Natural killer cell treated with Interleukin-12 subunit alpha and Interleukin-12 subunit beta and Interleukin-15 and Interleukin-18, amount 100 ng/mL, for 72 hours (primary cell): Measurements from ENCODE around the gene DLG1. TPM values are rescaled to one million over a fixed set of nuclear protein-coding genes. Genes with fewer than 3 reads are reported as not detected.
A peak's percentile ranks its signal among the peaks of the same experiment; 100 is the strongest.
"Not testable (repeated sequence)": the region's sequence is repeated elsewhere in the genome, so short reads cannot be mapped to it uniquely, and the experiment has no call there.

Experiments
- ATAC-seq, 2 donors: fragments of 150-1000 bp; cut with Tn5 transposase in 1 of 2; sonication (Bioruptor Pico), chemical (Tn5 transposase) in 1 of 2; 2 replicates each; pipeline ENCODE4 v1.10.0; 2021
- DNase-seq: peaks from one replicate; pipeline ENCODE4 v3.0.0; 2022; ENCODE audit warnings: low spot score
- H3K27ac Mint-ChIP-seq, 2 donors: 1 replicate in 1 of 2; 2 replicates in 1 of 2; pipeline ENCODE4 v1.8.0; 2022; ENCODE audit warnings: mixed read lengths in 2 of 2, mild to moderate bottlenecking in 1 of 2, moderate library complexity in 1 of 2
- H3K27me3 Mint-ChIP-seq, 2 donors: 1 replicate in 1 of 2; 2 replicates in 1 of 2; pipeline ENCODE4 v1.8.0; 2022; ENCODE audit warnings: mixed read lengths in 2 of 2
- H3K36me3 Mint-ChIP-seq: one replicate; pipeline ENCODE4 v1.8.0; 2022; ENCODE audit warnings: mixed read lengths
- H3K4me1 Mint-ChIP-seq, 2 donors: 1 replicate in 1 of 2; 2 replicates in 1 of 2; pipeline ENCODE4 v1.8.0; 2022; ENCODE audit warnings: low read depth in 2 of 2, mixed read lengths in 2 of 2, mild to moderate bottlenecking in 1 of 2
- H3K4me3 Mint-ChIP-seq: one replicate; pipeline ENCODE4 v1.8.0; 2022; ENCODE audit warnings: mixed read lengths
- H3K9me3 Mint-ChIP-seq: 2 replicates; pipeline ENCODE4 v1.8.0; 2022; ENCODE audit warnings: mixed read lengths
- total RNA-seq, 2 donors: library from RNA; stranded (reverse); gene quantifications; one replicate each; pipeline ENCODE4 v1.2.3, GENCODE V29; 2022

Gene DLG1
- total RNA-seq, 2 donors from 2014 or later: 76.5 to 121 TPM

GRCh38 chr3:197033764-197034163 lies 264.6 kb downstream of the DLG1 start:
- H3K27ac Mint-ChIP-seq, H3K27me3 Mint-ChIP-seq, H3K9me3 Mint-ChIP-seq, H3K36me3 Mint-ChIP-seq, ATAC-seq, H3K4me3 Mint-ChIP-seq, DNase-seq: not testable (repeated sequence)
- peaks cover 5 to 11% of the 10 kb centered on the region in 2 donors for H3K4me1 Mint-ChIP-seq

- ATAC-seq (peak in 1 of 2 donors; percentile 51), DNase-seq (no peak)
- H3K36me3 Mint-ChIP-seq: no peaks in the 10 kb centered on the region
- H3K9me3 Mint-ChIP-seq: no peaks in the 10 kb centered on the region
- H3K4me3 Mint-ChIP-seq: no peak overlapping the region
- no peak overlapping the region for H3K27ac Mint-ChIP-seq
- H3K27me3 Mint-ChIP-seq: peaks cover 5 to 8% of the 10 kb centered on the region in 2 donors
- peaks cover 5 to 11% of the 10 kb centered on the region in 2 donors for H3K4me1 Mint-ChIP-seq
These were observed 266.8 kb downstream of the DLG1 start for GRCh38 chr3:197031315-197032285.

DNA sequence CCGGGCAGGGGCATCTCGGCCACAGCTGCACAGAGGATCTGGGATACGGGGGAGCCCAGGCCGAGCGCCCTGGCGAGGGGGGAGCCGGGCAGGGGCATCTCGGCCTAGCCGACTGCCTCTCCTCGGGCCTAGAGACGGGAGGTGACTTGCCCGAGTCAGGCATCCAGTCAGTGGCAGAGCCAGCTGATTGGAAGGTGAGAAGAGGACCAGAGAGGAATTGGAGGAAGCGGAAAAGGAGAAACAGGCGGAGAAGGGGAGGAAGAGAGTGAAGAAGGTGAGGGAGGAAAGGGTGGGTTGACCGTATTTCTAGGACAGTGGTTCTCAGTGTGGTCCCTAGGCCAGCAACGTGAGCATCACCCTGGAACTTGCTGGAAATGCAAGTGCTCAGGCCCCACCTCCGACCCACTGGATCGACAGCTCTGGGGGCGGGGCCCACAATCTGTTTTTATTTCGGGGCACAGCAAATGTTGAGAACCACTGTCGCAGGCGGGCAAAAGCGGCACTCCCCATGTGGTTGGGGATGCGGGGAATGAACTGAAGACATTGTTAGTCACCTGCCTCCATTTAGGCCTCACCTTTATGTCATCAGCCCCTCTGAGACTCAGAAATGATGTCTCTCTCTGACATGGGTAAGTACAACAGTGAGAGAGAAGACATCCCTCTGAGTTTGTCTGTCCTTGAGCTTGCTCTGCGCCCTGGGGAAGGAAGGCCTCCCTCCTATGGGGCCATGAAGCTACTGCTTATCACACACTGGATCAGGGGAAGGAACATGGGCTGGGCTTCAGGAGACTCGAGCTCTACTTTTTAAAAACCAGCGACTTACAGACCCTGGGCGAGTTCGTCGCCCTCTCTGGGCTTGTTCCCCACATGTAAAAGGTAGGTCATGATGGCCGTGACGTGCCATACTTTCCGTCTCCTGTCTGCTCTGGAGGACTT lies 267.8 kb downstream of the DLG1 start:
- DNase-seq: no peak
- no peak overlapping the region for H3K27ac Mint-ChIP-seq
- no peaks in the 10 kb centered on the region for H3K9me3 Mint-ChIP-seq
- H3K36me3 Mint-ChIP-seq: no peaks in the 10 kb centered on the region
- peak overlapping the region; percentile 25 for H3K4me3 Mint-ChIP-seq
- H3K4me1 Mint-ChIP-seq: peaks cover 5 to 11% of the 10 kb centered on the region in 2 donors
- no peak for ATAC-seq
- H3K27me3 Mint-ChIP-seq: peaks cover 5 to 8% of the 10 kb centered on the region in 2 donors

GRCh38 chr3:197029511-197030167 lies 268.8 kb downstream of the DLG1 start, which contains the start of gene MELTF:
Gene MELTF, minus strand, starts transcription at chr3:197029817. Its CDS starts 115 bp downstream, at chr3:197029702.
- H3K9me3 Mint-ChIP-seq: no peaks in the 10 kb centered on the region
- ATAC-seq (peak; percentile 88 to 91), DNase-seq (peak; percentile 84)
- peaks cover under 1 to 14% of the 10 kb centered on the region in 2 donors for H3K4me1 Mint-ChIP-seq
- H3K36me3 Mint-ChIP-seq: no peaks in the 10 kb centered on the region
- H3K4me3 Mint-ChIP-seq: peak within 1 kb of the TSS; percentile 60
- no peak within 1 kb of the TSS for H3K27ac Mint-ChIP-seq
- peaks cover 1 to 3% of the 10 kb centered on the region in 2 donors for H3K27me3 Mint-ChIP-seq

DNA sequence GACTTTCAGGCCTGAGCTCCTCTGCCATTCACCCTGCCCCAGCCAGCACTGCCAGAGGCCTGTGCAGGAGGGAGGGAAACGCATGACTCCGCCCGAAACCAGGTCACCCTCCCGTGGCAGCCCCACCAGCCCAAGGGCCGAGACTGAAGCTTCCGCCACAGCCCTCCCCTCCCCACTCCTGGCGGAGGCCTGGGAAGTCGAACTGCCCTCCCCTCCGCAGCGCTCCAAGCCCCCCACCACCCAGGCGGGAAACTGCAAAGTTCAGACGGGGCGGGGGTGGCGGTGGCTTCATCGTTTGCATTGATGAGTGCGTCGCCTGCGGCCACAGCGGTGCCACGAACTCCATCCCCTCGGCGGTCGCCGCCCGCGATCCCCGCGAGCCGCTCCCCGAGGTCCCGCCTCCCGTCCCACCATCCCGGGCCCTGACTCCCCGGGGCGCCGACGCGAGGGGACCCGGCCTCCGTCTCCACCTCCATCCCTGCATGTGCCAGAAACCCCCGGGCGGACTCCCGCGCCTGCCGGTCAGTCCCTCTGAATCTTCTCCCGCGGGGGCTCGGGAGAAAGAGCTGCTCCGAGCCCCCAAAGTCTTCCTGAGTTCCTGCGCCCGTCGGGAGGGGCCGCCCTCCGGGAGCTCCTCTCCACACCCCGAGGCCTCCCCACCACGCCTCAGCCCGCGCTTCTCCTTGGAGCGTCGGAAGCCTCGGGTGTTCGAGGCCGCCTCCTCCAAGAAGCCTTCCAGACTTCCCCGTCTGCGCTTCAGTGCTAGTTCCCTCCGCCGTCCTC lies 269.5 kb downstream of the DLG1 start:
- Mint-ChIP-seq H3K27me3 (peaks cover 0 to 3% of the 10 kb centered on the region in 2 donors), H3K4me3 (peak overlapping the region; percentile 60), H3K4me1 (peaks cover 0 to 15% of the 10 kb centered on the region in 2 donors), H3K9me3 (no peaks in the 10 kb centered on the region), H3K36me3 (no peaks in the 10 kb centered on the region), H3K27ac (no peak overlapping the region)
- DNase-seq: no peak
- peak in 1 of 2 donors; percentile 7 for ATAC-seq

DNA sequence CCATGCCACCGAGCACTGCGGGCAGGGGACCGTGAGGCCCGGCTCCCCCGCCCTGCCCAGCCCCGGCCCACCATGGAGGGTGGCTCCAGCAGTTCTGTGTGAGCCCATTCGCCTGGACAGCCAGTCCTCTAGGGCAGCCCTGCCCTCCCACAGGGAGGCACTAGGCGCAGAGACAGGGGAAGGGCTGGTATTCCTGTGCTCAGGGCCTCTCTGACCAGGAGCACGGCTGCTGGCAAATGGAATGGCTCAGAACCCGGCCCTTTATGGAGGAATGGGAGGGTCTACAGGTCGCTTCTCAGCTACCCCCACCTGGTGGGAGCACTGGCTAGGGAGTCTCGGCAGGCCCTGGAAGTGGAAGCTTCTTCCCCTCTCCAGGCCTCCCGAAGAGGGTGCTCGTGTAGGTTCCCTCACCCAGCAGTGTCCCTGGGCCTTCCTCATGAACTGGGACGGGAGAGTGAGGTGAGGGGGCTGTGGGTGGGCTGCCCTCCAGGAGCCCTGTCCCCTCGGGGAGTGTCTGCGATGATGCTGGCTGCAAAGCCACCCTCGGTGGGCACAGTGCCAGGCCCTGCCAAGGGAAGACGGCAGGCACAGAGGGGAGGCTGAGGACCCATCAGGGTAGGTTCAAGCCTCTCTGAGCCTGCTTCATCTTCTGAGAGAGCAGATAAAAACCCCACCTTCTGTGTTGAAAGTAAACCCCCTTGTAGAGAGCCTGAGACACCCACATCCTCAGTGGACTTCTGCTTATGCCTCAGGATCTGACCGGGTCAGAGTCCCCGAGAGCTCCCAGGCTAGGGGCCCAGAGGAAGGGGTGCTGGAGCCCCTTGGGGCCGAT lies 270.3 kb downstream of the DLG1 start:
- Mint-ChIP-seq H3K9me3 (no peaks in the 10 kb centered on the region), H3K4me1 (peaks cover 4 to 20% of the 10 kb centered on the region in 2 donors), H3K27ac (no peak overlapping the region), H3K36me3 (no peaks in the 10 kb centered on the region), H3K4me3 (peak overlapping the region; percentile 60), H3K27me3 (peaks cover 0 to 6% of the 10 kb centered on the region in 2 donors)
- no peak for ATAC-seq
- DNase-seq: no peak

DNA sequence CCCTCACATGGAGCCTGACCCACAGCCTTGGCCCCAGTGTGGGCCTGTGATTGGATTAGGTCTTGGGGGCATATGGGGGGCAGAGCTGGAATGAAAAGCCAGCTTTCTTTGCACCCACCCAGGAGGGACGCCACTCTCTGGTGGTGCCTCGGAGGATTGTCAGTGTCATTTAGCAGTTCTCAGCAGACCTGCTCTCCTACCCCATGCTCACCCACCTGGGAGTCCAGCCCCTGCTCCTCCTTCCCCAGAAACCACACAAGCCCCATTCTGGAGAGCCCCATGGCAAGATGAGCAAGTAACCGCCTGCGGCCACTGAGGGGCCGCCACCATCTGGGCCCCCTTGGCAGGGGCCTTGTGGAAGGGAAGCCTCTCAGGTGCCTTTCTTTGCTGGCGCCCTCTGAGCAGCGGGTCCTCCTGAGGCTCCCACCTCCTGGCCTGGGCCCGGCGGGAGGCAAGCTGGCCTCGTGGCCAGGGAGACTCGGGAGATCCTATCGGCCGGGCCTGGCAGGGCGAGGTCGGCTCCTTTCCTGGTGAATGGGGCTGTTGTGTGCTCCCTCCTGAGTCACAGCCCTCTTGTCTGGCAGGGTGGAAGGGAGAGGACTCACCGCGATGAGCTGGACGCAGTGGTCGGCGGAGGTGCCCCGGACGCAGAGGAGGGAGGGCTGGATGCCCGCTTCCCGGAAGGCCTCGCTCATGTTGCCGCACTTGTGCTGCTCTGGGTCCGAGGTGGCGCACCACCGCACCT lies 271.1 kb downstream of the DLG1 start:
- ATAC-seq (no peak), DNase-seq (no peak)
- H3K27me3 Mint-ChIP-seq: peaks cover 0 to 6% of the 10 kb centered on the region in 2 donors
- H3K4me3 Mint-ChIP-seq: no peak overlapping the region
- no peaks in the 10 kb centered on the region for H3K36me3 Mint-ChIP-seq
- peaks cover 5 to 22% of the 10 kb centered on the region in 2 donors for H3K4me1 Mint-ChIP-seq
- no peak overlapping the region for H3K27ac Mint-ChIP-seq
- no peaks in the 10 kb centered on the region for H3K9me3 Mint-ChIP-seq

DNA sequence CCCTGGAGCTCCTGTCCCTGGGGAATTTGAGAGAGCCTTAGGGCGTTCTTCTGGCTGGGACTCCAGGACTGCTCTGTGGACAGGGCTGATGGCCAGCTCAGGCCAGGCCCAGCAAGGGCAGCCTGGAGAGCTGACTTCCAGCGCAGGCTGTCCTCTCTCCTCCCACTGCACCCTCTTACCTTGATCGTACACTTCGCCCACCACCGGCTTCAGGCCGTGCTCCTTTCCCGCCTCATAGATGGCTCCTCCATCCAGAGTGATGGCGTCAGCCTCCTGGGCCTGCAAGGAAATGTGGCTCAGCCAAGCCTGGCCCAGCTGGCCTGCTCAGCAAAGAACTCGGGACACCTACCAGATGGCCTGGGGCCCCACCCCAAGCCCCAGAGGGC lies 271.9 kb downstream of the DLG1 start:
- DNase-seq (no peak), ATAC-seq (no peak)
- H3K36me3 Mint-ChIP-seq: no peaks in the 10 kb centered on the region
- peaks cover 5 to 22% of the 10 kb centered on the region in 2 donors for H3K4me1 Mint-ChIP-seq
- no peak overlapping the region for H3K27ac Mint-ChIP-seq
- H3K27me3 Mint-ChIP-seq: peaks cover 0 to 3% of the 10 kb centered on the region in 2 donors
- no peak overlapping the region for H3K4me3 Mint-ChIP-seq
- no peaks in the 10 kb centered on the region for H3K9me3 Mint-ChIP-seq

GRCh38 chr3:197025736-197026480 lies 272.5 kb downstream of the DLG1 start:
- Mint-ChIP-seq H3K36me3 (no peaks in the 10 kb centered on the region), H3K4me1 (peaks cover 5 to 22% of the 10 kb centered on the region in 2 donors), H3K27ac (no peak overlapping the region), H3K4me3 (no peak overlapping the region), H3K9me3 (no peaks in the 10 kb centered on the region), H3K27me3 (peaks cover 0 to 3% of the 10 kb centered on the region in 2 donors)
- DNase-seq: no peak
- no peak for ATAC-seq

DNA sequence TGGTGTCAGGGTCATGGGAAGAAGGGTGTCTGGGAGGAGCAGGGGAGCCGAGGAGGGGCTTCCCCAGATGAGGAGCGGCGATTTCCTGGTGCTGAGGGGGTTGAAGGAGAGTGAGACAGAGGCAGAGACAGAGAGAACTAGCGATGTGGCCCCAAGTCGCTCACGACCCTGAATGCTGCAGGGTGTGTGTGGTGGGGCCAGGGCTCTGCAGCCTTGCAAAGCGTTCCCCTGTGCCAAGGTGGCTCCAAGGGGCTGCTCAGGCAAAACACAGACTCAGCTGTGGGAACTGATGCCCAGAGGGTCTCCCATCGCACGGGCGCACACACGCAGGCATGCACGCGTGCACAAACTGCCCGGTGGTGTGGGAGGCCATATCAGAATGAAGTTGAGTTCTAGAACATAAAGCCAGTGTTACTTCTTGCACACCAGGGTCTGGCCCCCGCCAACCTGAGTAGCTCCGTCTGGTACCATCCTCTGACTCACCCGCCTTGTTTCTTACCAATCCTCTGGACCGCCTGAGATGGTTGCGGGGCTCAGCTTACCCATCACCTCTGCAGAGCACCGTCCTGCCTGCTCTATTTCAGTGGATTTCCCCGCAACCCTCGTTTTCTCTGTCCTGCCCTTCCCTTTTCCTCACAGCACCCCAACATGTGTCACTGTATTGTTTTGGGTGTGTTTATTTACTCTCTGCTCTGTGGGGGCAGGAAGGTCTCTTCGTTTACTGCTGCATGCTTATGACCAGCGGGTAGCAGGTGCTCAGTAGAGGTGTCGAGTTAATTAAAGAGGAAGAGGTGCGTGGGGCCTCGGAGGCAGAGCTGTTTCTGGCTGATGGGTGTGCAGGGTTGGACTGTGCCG lies 273.3 kb downstream of the DLG1 start:
- Mint-ChIP-seq H3K4me1 (peaks cover 5 to 17% of the 10 kb centered on the region in 2 donors), H3K27me3 (peaks cover 0 to 3% of the 10 kb centered on the region in 2 donors), H3K9me3 (no peaks in the 10 kb centered on the region), H3K27ac (no peak overlapping the region), H3K36me3 (no peaks in the 10 kb centered on the region), H3K4me3 (no peak overlapping the region)
- ATAC-seq (no peak), DNase-seq (no peak)
